Choroid plexus epithelial cell (primary cell): Measurements from ENCODE around the gene ATP13A3.

Experiments
- DNase-seq: peaks from one replicate; pipeline ENCODE4 v3.0.0-alpha.2; 2010; ENCODE audit warnings: low read depth
- H3K4me3 ChIP-seq: 2 replicates; pipeline ENCODE4 v1.5.1; 2011; ENCODE audit warnings: low read depth, mild to moderate bottlenecking, control low read depth, low read length, moderate library complexity
- CTCF ChIP-seq: conservative IDR thresholded peaks from 2 replicates; pipeline ENCODE4 v1.5.1; 2011; ENCODE audit warnings: low read depth, mild to moderate bottlenecking, control low read depth, inconsistent platforms, low read length, moderate library complexity

The ATP13A3 gene

GRCh38 chr3:194389269-194389668 is 97.5 kb downstream of the ATP13A3 start:
- TF ChIP-seq CTCF = no peak
- no peak overlapping the region for H3K4me3 ChIP-seq
- DNase-seq = no peak

- no peak for DNase-seq
- H3K4me3 ChIP-seq = no peak overlapping the region
- TF ChIP-seq CTCF = no peak
These were observed 98.8 kb downstream of the ATP13A3 start for GRCh38 chr3:194387926-194388418.

DNA sequence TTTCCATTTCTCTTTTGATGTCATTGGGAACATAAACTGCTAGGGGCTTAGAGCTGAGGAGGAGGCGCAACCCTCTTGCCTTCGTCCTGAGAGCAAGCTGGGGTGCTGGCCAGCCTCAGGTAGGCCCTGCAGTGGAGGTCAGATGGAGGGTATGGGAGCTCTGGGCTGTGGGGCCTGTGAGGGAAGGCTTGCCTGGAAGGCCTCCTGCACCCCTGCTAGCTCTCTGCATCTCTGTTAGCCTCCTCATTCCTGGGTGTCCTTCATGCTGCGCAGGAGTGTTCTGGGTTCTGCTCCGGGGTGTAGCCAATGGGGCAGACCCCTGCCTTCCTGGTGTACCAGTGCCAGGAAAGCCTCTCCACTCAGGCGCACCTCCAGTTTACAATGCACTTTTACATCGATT is 99.5 kb downstream of the ATP13A3 start:
- no peak for TF ChIP-seq CTCF
- H3K4me3 ChIP-seq = no peak overlapping the region
- no peak for DNase-seq

GRCh38 chr3:194386648-194387047 is 100.2 kb downstream of the ATP13A3 start:
- no peak for DNase-seq
- H3K4me3 ChIP-seq = no peak overlapping the region
- no peak for TF ChIP-seq CTCF

GRCh38 chr3:194386066-194386465 is 100.7 kb downstream of the ATP13A3 start:
- no peak overlapping the region for H3K4me3 ChIP-seq
- DNase-seq = no peak
- TF ChIP-seq CTCF = no peak

GRCh38 chr3:194384569-194385001 is 102.2 kb downstream of the ATP13A3 start:
- H3K4me3 ChIP-seq = no peak overlapping the region
- no peak for TF ChIP-seq CTCF
- DNase-seq = no peak

DNA sequence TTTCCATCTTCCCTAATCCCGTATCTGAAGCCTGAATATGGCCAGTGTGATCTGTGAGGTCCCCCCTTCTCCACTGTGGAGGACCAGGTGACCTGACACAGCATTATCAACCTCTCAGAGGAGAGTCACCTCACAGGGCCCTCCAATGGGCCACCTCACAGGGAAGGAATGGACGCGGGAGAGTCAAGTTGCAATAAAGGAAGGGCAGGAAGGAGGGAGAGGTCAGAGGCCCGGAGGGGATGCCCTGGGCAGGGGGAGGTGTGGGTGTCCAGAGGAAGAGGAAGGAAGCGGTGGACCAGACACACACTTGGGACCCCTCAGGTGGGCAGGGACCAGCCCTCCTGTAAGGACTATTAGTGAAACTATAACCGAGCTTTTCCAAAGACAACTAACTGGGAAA is 102.6 kb downstream of the ATP13A3 start:
- H3K4me3 ChIP-seq = no peak overlapping the region
- TF ChIP-seq CTCF = no peak
- DNase-seq = no peak
